H9 (cell line): ENCODE results near the gene MRPS18B. TPM values are rescaled to one million over a fixed set of nuclear protein-coding genes. Genes with fewer than 3 reads are reported as not detected.

ENCODE experiments used
- DNase-seq: peaks from one replicate; pipeline ENCODE4 v3.0.0-alpha.2; 2017
- H2AFZ ChIP-seq: one replicate; pipeline ENCODE4 v1.6.1; 2013; ENCODE audit warnings: mild to moderate bottlenecking, low read length, control low read depth, moderate library complexity
- H2AK5ac ChIP-seq: 2 replicates; pipeline ENCODE4 v1.6.1; 2013; ENCODE audit warnings: low read length, control low read depth, mixed read lengths; ENCODE audit not compliant: insufficient read length
- H2BK120ac ChIP-seq: one replicate; pipeline ENCODE4 v1.6.1; 2013; ENCODE audit warnings: low read depth, mild to moderate bottlenecking, low read length, control low read depth, inconsistent platforms; ENCODE audit not compliant: poor library complexity, severe bottlenecking
- H2BK12ac ChIP-seq: 2 replicates; pipeline ENCODE4 v1.6.1; 2013; ENCODE audit warnings: low read length, control low read depth, mixed read lengths, low read depth; ENCODE audit not compliant: insufficient read length
- H2BK15ac ChIP-seq: 2 replicates; pipeline ENCODE4 v1.6.1; 2013; ENCODE audit warnings: low read depth, low read length, control low read depth
- H2BK20ac ChIP-seq: one replicate; pipeline ENCODE4 v1.6.1; 2013; ENCODE audit warnings: low read depth, mild to moderate bottlenecking, low read length, control low read depth, inconsistent platforms; ENCODE audit not compliant: poor library complexity, severe bottlenecking
- H2BK5ac ChIP-seq: 2 replicates; pipeline ENCODE4 v1.6.1; 2013; ENCODE audit warnings: low read length, control low read depth, mixed read lengths; ENCODE audit not compliant: insufficient read length
- H3K14ac ChIP-seq: 2 replicates; pipeline ENCODE4 v1.6.1; 2013; ENCODE audit warnings: low read length, control low read depth; ENCODE audit not compliant: insufficient read depth
- H3K18ac ChIP-seq: 2 replicates; pipeline ENCODE4 v1.6.1; 2013; ENCODE audit warnings: low read depth, mild to moderate bottlenecking, mixed read lengths, low read length, control low read depth; ENCODE audit not compliant: insufficient read length
- H3K23ac ChIP-seq: 2 replicates; pipeline ENCODE4 v1.6.1; 2013; ENCODE audit warnings: low read length, control low read depth, mixed read lengths, low read depth; ENCODE audit not compliant: insufficient read length
- H3K23me2 ChIP-seq: 2 replicates; pipeline ENCODE4 v1.6.1; 2013; ENCODE audit warnings: low read depth, mild to moderate bottlenecking, mixed read lengths, low read length, control low read depth; ENCODE audit not compliant: insufficient read length, poor library complexity, severe bottlenecking
- H3K27ac ChIP-seq: 2 replicates; pipeline ENCODE4 v1.5.1; 2013; ENCODE audit warnings: low read length, control low read depth, mixed read lengths, low read depth; ENCODE audit not compliant: insufficient read length
- H3K27me3 ChIP-seq: 2 replicates; pipeline ENCODE4 v1.6.1; 2013; ENCODE audit warnings: low read length, control low read depth, inconsistent platforms; ENCODE audit not compliant: insufficient read depth
- H3K4ac ChIP-seq: 2 replicates; pipeline ENCODE4 v1.6.1; 2013; ENCODE audit warnings: low read depth, mild to moderate bottlenecking, control low read depth, inconsistent platforms, low read length, moderate library complexity
- H3K4me1 ChIP-seq: 2 replicates; pipeline ENCODE4 v1.6.1; 2013; ENCODE audit warnings: low read length, control low read depth, inconsistent platforms; ENCODE audit not compliant: insufficient read depth
- H3K4me2 ChIP-seq: 2 replicates; pipeline ENCODE4 v1.6.1; 2013; ENCODE audit warnings: low read length, control low read depth, mixed read lengths; ENCODE audit not compliant: insufficient read length, insufficient read depth
- H3K56ac ChIP-seq: 2 replicates; pipeline ENCODE4 v1.6.1; 2013; ENCODE audit warnings: low read depth, mild to moderate bottlenecking, mixed read lengths, low read length, control low read depth; ENCODE audit not compliant: insufficient read length
- H3K79me1 ChIP-seq: 2 replicates; pipeline ENCODE4 v1.6.1; 2013; ENCODE audit warnings: low read depth, mild to moderate bottlenecking, moderate library complexity, low read length, control low read depth, inconsistent platforms; ENCODE audit not compliant: insufficient read depth, poor library complexity, severe bottlenecking
- H3K79me2 ChIP-seq: 2 replicates; pipeline ENCODE4 v1.6.1; 2013; ENCODE audit warnings: low read length, control low read depth, inconsistent platforms; ENCODE audit not compliant: insufficient read depth
- H3K9ac ChIP-seq: 2 replicates; pipeline ENCODE4 v1.6.1; 2013; ENCODE audit warnings: low read length, control low read depth, mixed read lengths; ENCODE audit not compliant: insufficient read length; ENCODE audit errors: extremely low read depth
- H3K9me3 ChIP-seq: one replicate; pipeline ENCODE4 v1.6.1; 2013; ENCODE audit warnings: low read depth, low read length, inconsistent platforms; ENCODE audit not compliant: control insufficient read depth
- H3T11ph ChIP-seq: one replicate; pipeline ENCODE4 v1.6.1; 2013; ENCODE audit warnings: mild to moderate bottlenecking, low read length, control low read depth, inconsistent platforms
- H4K20me1 ChIP-seq: one replicate; pipeline ENCODE4 v1.6.1; 2013; ENCODE audit not compliant: control insufficient read depth, insufficient read length, insufficient read depth
- H4K5ac ChIP-seq: 2 replicates; pipeline ENCODE4 v1.6.1; 2013; ENCODE audit warnings: low read depth, mild to moderate bottlenecking, mixed read lengths, low read length, control low read depth; ENCODE audit not compliant: insufficient read length
- H4K8ac ChIP-seq: replicated peaks from 2 replicates; pipeline ENCODE4 v1.6.1; 2013; ENCODE audit warnings: low read length, control low read depth, mixed read lengths, low read depth; ENCODE audit not compliant: insufficient read length
- H4K91ac ChIP-seq: 2 replicates; pipeline ENCODE4 v1.6.1; 2013; ENCODE audit warnings: low read depth, mild to moderate bottlenecking, moderate library complexity, mixed read lengths, low read length, control low read depth; ENCODE audit not compliant: insufficient read length
- H3K27ac Mint-ChIP-seq, 3 experiments: 2 replicates in 2 of 3; 3 replicates in 1 of 3; pipeline ENCODE4 v1.8.0; 2020 to 2021; ENCODE audit warnings: mixed read lengths in 3 of 3, mild to moderate bottlenecking in 1 of 3, moderate library complexity in 1 of 3
- H3K27me3 Mint-ChIP-seq: 2 replicates; pipeline ENCODE4 v1.8.0; 2021; ENCODE audit warnings: low read depth, mild to moderate bottlenecking, moderate library complexity, mixed read lengths
- H3K36me3 Mint-ChIP-seq, 3 experiments: 2 replicates in 2 of 3; 3 replicates in 1 of 3; pipeline ENCODE4 v1.8.0; 2020 to 2021; ENCODE audit warnings: low read depth in 3 of 3, mixed read lengths in 3 of 3; ENCODE audit not compliant: insufficient read depth in 1 of 3
- H3K4me1 Mint-ChIP-seq, 2 experiments: 2 replicates each; pipeline ENCODE4 v1.8.0; 2020; ENCODE audit warnings: mixed read lengths in 2 of 2
- H3K4me3 Mint-ChIP-seq, 2 experiments: 2 replicates in 1 of 2; 3 replicates in 1 of 2; pipeline ENCODE4 v1.8.0; 2020 to 2021; ENCODE audit warnings: mild to moderate bottlenecking in 2 of 2, mixed read lengths in 2 of 2, moderate library complexity in 1 of 2
- H3K9me3 Mint-ChIP-seq, 2 experiments: 2 replicates in 1 of 2; 3 replicates in 1 of 2; pipeline ENCODE4 v1.8.0; 2020; ENCODE audit warnings: mild to moderate bottlenecking in 2 of 2, mixed read lengths in 2 of 2, moderate library complexity in 1 of 2
- CTCF ChIP-seq: fragments of 200-600 bp; sonication (generic); conservative IDR thresholded peaks from 3 replicates; pipeline ENCODE4 v1.8.0; 2021; ENCODE audit warnings: antibody characterized with exemption, mild to moderate bottlenecking
- WGBS: extraction: QIAGEN DNeasy Blood & Tissue Kit; methylation state at CpG from one replicate; pipeline ENCODE4 v1.1.7; 2013; ENCODE audit warnings: missing lambda C conversion rate, low lambda C conversion rate, mixed read lengths; ENCODE audit not compliant: insufficient read length; ENCODE audit errors: extremely low coverage; 5-methylcytosine and 5-hydroxymethylcytosine counted together
- total RNA-seq: library from RNA; stranded (reverse); gene quantifications from 2 replicates; pipeline ENCODE4 v1.2.1, GENCODE V29; 2021

MRPS18B gene
- total RNA-seq, 1 experiment from 2014 or later, result 54.0 TPM

GRCh38 chr6:30573113-30573512 is 44.5 kb upstream of the MRPS18B start:
- H3K9ac ChIP-seq, result no peak overlapping the region

More at GRCh38 chr6:30573113-30573512, 44.5 kb upstream of the MRPS18B start:
- no peak overlapping the region for H2AK5ac ChIP-seq
- no peak overlapping the region for H2BK15ac ChIP-seq
- H3K18ac ChIP-seq, result no peak overlapping the region
- Mint-ChIP-seq H3K4me1 (peaks cover 26 to 28% of the 10 kb centered on the region in 2 experiments), H3K27me3 (peaks cover 10% of the 10 kb centered on the region), H3K4me3 (peak overlapping the region; percentile 22 to 99; a peak in 4 of 5 replicates), H3K27ac (peak overlapping the region in 2 of 3 experiments; percentile 11 to 35; a peak in 3 of 7 replicates), H3K9me3 (no peaks in the 10 kb centered on the region; a peak in 2 of 5 replicates), H3K36me3 (peaks cover 18 to 26% (median 23%) of the 10 kb centered on the region in 3 experiments)
- H3K79me2 ChIP-seq, result peaks cover 28% of the 10 kb centered on the region; the same call in 1 of the 2 replicates
- no peak overlapping the region for H3K56ac ChIP-seq
- H3T11ph ChIP-seq, result no peak overlapping the region
- TF ChIP-seq CTCF, result no peak
- H3K4ac ChIP-seq, result no peak overlapping the region
- no peak overlapping the region for H4K8ac ChIP-seq
- H3K14ac ChIP-seq, result no peak overlapping the region
- H3K27ac ChIP-seq, result no peak overlapping the region
- H3K4me1 ChIP-seq, result no peaks in the 10 kb centered on the region
- H3K79me1 ChIP-seq, result peaks cover 17% of the 10 kb centered on the region
- no peak overlapping the region for H2BK120ac ChIP-seq
- H3K9me3 ChIP-seq, result no peaks in the 10 kb centered on the region
- no peak overlapping the region for H3K4me2 ChIP-seq
- DNase-seq, result no peak
- H4K91ac ChIP-seq, result no peak overlapping the region
- H2BK20ac ChIP-seq, result no peak overlapping the region
- no peak overlapping the region for H3K23ac ChIP-seq
- H2AFZ ChIP-seq, result no peak overlapping the region
- H2BK12ac ChIP-seq, result no peak overlapping the region
- WGBS, result no CpG with 5 or more reads among the region's 4 CpGs
- no peaks in the 10 kb centered on the region for H4K20me1 ChIP-seq
- H2BK5ac ChIP-seq, result no peak overlapping the region
- H3K23me2 ChIP-seq, result peaks cover 6% of the 10 kb centered on the region
- no peaks in the 10 kb centered on the region for H3K27me3 ChIP-seq
- H4K5ac ChIP-seq, result no peak overlapping the region
